Endothelial cell of umbilical vein (primary cell): ENCODE results near the gene RNGTT.

Source experiments
- GATA2 ChIP-seq: IDR thresholded peaks from 2 replicates; pipeline ENCODE4 v1.7.0; 2011; ENCODE audit warnings: low read depth, mild to moderate bottlenecking, moderate library complexity, mixed read lengths, low read length; ENCODE audit not compliant: insufficient read length, insufficient read depth
- TF ChIP-seq, protein P1 (sequence below), 2 donors: IDR thresholded peaks; 1 replicate in 1 of 2; 2 replicates in 1 of 2; pipeline ENCODE4 v1.5.1; 2011; ENCODE audit warnings: low read length in 2 of 2, mild to moderate bottlenecking in 2 of 2, moderate library complexity in 2 of 2, control low read depth in 1 of 2, inconsistent platforms in 1 of 2, low read depth in 1 of 2; ENCODE audit not compliant: insufficient read depth in 1 of 2; ENCODE audit errors: extremely low read depth in 1 of 2

GRCh38 chr6:88614316-88614877, 349.0 kb downstream of the RNGTT start:
- TF ChIP-seq, protein P1, sequence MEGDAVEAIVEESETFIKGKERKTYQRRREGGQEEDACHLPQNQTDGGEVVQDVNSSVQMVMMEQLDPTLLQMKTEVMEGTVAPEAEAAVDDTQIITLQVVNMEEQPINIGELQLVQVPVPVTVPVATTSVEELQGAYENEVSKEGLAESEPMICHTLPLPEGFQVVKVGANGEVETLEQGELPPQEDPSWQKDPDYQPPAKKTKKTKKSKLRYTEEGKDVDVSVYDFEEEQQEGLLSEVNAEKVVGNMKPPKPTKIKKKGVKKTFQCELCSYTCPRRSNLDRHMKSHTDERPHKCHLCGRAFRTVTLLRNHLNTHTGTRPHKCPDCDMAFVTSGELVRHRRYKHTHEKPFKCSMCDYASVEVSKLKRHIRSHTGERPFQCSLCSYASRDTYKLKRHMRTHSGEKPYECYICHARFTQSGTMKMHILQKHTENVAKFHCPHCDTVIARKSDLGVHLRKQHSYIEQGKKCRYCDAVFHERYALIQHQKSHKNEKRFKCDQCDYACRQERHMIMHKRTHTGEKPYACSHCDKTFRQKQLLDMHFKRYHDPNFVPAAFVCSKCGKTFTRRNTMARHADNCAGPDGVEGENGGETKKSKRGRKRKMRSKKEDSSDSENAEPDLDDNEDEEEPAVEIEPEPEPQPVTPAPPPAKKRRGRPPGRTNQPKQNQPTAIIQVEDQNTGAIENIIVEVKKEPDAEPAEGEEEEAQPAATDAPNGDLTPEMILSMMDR (IDR thresholded peaks at IDR 0.05; ENCODE audit: extremely low read depth in 1 of 2, insufficient read depth in 1 of 2, low read depth in 1 of 2, low read length in 2 of 2): no peak
- TF ChIP-seq GATA2: no peak
